ENCODE measurements around the gene PFDN1. TPM values are rescaled to one million over a fixed set of nuclear protein-coding genes. Genes with fewer than 3 reads are reported as not detected.

Gene PFDN1
- total RNA-seq, 1 donor from 2014 or later: 57.9 TPM

DNA sequence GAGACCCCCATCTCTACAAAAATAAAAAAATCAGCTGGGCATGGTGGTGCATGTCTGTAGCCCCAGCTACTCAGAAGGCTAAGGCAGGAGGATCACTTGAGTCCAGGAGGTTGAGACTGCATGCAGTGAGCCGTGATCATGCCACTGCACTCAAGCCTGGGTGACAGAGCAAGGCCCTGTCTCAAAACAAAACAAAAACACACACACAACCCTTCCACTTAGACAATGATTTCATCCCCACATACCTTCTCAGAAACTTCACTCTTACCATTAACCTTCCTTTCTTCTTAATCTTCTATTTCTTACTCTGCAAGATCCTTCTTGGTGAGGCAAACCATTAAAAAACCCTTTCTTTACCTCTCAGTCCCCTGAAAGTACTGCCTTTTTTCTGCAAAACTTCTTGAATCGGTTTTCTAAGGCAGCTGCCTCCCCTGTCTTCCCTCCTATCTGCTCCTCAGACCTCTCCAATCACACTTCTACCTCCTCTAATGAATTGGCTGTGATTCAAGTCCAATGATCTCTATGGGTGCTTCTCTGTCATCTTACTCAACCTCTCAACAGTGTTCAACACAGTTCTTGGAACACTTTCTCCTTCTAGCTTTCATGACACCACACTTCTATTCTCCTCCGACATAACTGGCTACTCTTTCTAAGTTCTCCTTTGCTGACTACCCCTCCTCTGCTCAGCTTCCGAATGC lies 47.3 kb downstream of the PFDN1 start:
- H3K27ac Mint-ChIP-seq: no peak overlapping the region
- H3K9me3 Mint-ChIP-seq: no peaks in the 10 kb centered on the region
- H3K4me1 Mint-ChIP-seq: peaks cover 53% of the 10 kb centered on the region
- DNase-seq: no peak
- intact Hi-C loops (cut with micrococcal nuclease): no loop called here
- H3K36me3 Mint-ChIP-seq (ENCODE audit: low read depth): peaks cover 27% of the 10 kb centered on the region
- no peak overlapping the region for H3K4me3 Mint-ChIP-seq
- H3K27me3 Mint-ChIP-seq: no peaks in the 10 kb centered on the region

DNA sequence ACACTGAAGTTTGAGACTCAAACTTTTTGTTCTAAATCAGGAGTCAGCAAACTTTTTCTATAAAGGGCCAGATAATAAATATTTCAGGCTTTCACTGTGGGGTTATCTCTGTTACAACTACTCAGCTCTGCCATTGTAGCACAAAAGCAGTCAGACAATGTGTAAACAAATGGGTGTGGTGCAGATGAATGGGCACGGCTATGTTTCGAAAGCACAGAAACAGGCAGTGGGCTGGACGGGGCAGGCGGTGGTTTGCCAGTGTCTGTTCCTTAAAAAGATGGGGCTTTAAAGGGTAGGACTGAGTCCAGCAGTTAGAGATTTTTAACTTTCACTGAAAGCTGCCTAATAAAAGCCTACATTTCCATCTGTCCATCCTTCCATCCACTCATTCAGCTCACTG lies 48.9 kb downstream of the PFDN1 start:
- Mint-ChIP-seq H3K9me3 (no peaks in the 10 kb centered on the region), H3K36me3 (ENCODE audit: low read depth) (peaks cover 28% of the 10 kb centered on the region), H3K27ac (no peak overlapping the region), H3K27me3 (no peaks in the 10 kb centered on the region), H3K4me1 (peaks cover 55% of the 10 kb centered on the region), H3K4me3 (no peak overlapping the region)
- no peak for DNase-seq
- intact Hi-C loops (cut with micrococcal nuclease): loop anchor here (5.0 kb wide), 2 partner anchors 148 to 303 kb away; partner anchors contain the start of genes ANKHD1 and SRA1

DNA sequence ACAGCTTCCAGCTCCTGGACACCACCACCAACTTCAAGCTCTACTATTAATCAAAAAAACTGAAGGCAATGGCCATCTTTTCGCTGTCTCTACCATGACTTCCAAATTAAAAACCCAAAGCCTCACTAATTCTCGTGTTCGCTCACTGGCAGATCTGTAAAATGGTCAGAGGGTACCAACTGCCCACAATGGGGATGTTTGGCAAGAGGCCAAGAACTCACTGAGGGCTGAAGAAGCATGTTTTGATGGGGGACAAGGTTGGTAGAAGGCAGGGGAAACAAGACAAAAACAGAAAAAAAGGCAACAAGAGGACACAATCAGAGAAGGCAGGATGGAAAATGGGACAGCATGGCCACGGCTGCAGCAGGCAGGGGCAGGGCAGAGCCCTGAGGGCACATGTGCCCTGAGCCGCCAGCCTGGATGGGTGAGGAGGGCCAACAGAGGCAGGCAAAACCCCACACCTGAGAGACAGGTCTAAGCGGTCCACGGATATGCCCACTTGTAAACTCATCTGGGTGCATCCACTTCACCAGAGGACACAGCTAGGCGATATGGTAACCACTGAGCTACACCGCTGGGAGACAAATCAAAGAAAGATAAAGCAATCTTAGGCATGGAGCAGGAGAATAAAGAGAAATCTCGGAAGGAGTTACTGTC lies 50.3 kb downstream of the PFDN1 start:
- no peaks in the 10 kb centered on the region for H3K27me3 Mint-ChIP-seq
- peaks cover 44% of the 10 kb centered on the region for H3K4me1 Mint-ChIP-seq
- intact Hi-C loops (cut with micrococcal nuclease): loop anchor here (5.0 kb wide), 2 partner anchors 150 to 305 kb away; partner anchors contain the start of genes ANKHD1 and SRA1
- H3K9me3 Mint-ChIP-seq: no peaks in the 10 kb centered on the region
- peak overlapping the region; percentile 88 for H3K27ac Mint-ChIP-seq
- peaks cover 15% of the 10 kb centered on the region for H3K36me3 Mint-ChIP-seq (ENCODE audit: low read depth)
- no peak for DNase-seq
- H3K4me3 Mint-ChIP-seq: peak overlapping the region; percentile 65

DNA sequence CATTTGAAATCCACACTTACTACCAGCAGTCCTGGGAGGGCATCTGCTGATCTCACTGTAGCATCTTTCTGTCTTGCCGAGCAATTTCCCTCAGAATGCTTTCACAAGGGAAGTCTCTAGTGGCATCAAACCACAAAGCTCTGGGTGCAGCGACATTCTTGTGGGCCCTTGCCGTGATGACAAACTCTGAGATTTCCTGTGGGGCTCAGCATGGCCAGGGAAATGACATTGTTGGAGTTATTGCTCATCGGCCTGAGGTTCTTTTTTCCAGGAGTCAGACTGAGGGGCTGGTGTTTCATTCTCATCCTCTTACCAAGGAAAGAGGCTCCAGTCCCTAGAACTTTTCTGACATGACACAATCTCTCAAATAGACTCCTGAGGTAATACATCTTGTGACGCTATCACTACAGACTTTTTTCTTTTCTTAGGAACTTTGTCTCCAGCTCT lies 51.4 kb downstream of the PFDN1 start:
- Mint-ChIP-seq H3K27ac (peak overlapping the region; percentile 88), H3K4me1 (peaks cover 46% of the 10 kb centered on the region), H3K27me3 (no peaks in the 10 kb centered on the region), H3K36me3 (ENCODE audit: low read depth) (peaks cover 13% of the 10 kb centered on the region), H3K4me3 (peak overlapping the region; percentile 65), H3K9me3 (no peaks in the 10 kb centered on the region)
- intact Hi-C loops (cut with micrococcal nuclease): loop anchor here (1.0 to 5.0 kb wide), 6 partner anchors 10 to 306 kb away; partner anchors contain the start of genes ANKHD1, HBEGF, PFDN1 and SRA1
- peak; percentile 91 for DNase-seq

DNA sequence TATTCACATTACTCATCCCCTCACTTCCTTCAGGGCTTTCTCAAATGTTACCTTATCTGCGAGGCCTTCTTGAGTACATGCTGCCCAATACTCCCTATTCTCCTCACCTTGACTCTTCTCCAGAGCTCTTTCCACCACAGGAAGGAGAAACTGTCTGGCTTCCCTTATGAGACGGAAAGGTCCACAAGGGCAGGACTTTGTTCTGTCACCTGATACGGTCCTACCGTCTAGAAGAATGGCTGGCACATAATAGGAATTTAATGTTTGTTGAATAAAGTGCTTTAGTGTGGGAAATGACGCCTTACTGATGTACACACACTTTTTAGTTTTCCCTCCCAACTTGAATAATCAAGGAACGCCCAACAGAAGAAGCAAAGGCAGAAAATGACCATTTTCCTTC lies 52.5 kb downstream of the PFDN1 start:
- Mint-ChIP-seq H3K9me3 (no peaks in the 10 kb centered on the region), H3K36me3 (ENCODE audit: low read depth) (peaks cover 14% of the 10 kb centered on the region), H3K27ac (peak overlapping the region; percentile 50), H3K27me3 (no peaks in the 10 kb centered on the region), H3K4me3 (peak overlapping the region; percentile 15), H3K4me1 (peaks cover 58% of the 10 kb centered on the region)
- intact Hi-C loops (cut with micrococcal nuclease): loop anchor here (5.0 kb wide), 2 partner anchors 152 to 307 kb away; partner anchors contain the start of genes ANKHD1 and SRA1
- DNase-seq: no peak

DNA sequence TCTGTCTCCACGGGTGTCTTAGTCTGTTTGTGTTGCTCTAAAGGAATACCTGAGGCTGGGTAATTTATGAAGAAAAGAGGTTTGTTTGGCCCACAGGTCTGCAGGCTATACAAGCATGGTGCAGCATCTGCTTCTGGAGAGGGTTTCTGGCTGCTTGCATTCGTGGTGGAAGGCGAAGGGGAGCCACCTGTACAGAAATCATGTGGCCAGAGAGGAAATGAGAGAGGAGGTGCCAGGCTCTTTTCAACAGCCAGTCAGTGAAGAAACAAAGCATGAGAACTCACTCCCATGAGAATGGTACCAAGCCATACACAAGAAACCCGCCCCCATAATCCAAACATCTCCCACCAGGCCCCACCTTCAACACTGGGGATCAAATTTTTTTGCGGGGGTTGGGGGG lies 53.4 kb downstream of the PFDN1 start:
- no peak for DNase-seq
- Mint-ChIP-seq H3K4me1 (peaks cover 66% of the 10 kb centered on the region), H3K9me3 (no peaks in the 10 kb centered on the region), H3K27me3 (no peaks in the 10 kb centered on the region), H3K36me3 (ENCODE audit: low read depth) (peaks cover 20% of the 10 kb centered on the region), H3K27ac (no peak overlapping the region), H3K4me3 (peak overlapping the region; percentile 34)
- intact Hi-C loops (cut with micrococcal nuclease): no loop called here

DNA sequence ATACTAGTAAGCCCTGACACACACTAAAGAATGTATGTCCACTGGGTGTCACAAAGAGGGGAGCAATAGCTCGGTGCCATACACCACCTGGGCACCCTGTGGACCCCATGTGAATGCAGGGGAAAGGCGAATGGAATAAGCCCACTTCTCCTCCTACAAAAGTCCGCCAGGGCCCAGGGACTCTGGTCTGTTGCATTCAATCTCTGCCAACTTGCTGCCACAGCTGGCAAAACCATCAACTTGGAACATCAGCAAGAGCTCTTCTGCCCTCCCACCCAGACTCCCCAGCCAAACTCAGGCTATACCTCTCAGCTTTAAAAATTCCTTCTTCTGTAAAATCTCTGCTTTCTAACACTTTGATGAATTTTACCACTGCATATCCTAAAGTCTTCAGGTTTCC lies 54.5 kb downstream of the PFDN1 start:
- no peaks in the 10 kb centered on the region for H3K9me3 Mint-ChIP-seq
- DNase-seq: no peak
- H3K4me3 Mint-ChIP-seq: no peak overlapping the region
- H3K36me3 Mint-ChIP-seq (ENCODE audit: low read depth): peaks cover 23% of the 10 kb centered on the region
- intact Hi-C loops (cut with micrococcal nuclease): no loop called here
- H3K27ac Mint-ChIP-seq: no peak overlapping the region
- peaks cover 67% of the 10 kb centered on the region for H3K4me1 Mint-ChIP-seq
- no peaks in the 10 kb centered on the region for H3K27me3 Mint-ChIP-seq

DNA sequence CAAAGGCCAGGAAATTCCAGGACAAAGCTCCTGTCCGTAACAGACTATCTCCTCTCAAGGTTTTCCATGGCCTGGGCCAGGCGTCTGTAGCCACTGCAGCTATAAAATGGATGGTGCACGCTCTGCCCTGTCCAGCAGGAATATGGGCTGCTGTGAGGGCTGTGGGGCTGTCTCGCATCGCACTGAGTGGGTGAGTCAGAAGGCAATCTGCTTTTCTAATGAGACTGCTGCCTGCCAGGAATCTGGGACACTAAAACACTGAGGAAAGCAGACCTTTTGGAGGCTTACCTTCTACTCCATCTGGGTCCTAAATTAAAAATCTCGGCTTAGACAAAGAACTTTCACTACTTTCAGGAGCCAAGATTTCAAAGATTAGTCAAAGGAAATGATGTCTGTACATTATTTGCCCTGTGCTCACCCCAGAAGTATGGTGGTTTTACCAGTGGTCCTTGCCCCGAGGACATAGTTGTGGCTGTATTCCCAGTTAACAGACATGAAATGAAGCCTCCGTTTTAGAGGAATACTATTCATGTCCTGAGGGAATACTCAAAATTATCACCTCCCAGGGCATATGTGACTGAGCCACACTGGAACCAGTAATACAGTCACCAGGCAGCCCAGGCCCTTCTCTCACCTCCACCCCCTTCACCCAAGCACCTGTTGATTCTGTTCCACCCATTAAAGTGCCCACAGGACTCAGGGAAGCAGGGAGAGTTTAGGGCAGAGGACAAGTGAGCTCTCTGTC lies 56.4 kb downstream of the PFDN1 start:
- no peaks in the 10 kb centered on the region for H3K9me3 Mint-ChIP-seq

DNA sequence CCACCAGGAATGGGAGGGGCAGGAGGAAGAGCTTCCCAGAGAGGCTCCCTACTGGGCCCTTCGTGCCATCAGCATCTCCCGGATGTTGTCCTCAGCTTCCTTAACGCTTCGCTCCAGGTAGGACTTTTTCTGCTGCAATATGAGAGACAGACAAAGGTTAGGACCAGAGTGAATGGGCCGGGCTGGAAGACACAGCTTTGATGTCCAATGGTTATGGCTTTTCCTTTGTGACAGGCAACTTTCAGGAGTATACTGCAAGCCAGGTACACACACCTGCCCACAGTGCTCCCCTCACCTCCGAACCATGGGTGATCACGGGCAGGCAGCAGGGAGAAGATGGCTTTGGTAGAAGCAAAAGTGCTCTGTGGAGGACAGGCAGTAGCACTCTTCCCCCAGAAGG lies 57.0 kb downstream of the PFDN1 start:
- peaks cover 20% of the 10 kb centered on the region for H3K36me3 Mint-ChIP-seq (ENCODE audit: low read depth)
- H3K27me3 Mint-ChIP-seq: no peaks in the 10 kb centered on the region
- intact Hi-C loops (cut with micrococcal nuclease): no loop called here
- peaks cover 46% of the 10 kb centered on the region for H3K4me1 Mint-ChIP-seq
- no peak overlapping the region for H3K4me3 Mint-ChIP-seq
- no peak overlapping the region for H3K27ac Mint-ChIP-seq
- DNase-seq: peak; percentile 54
- no peaks in the 10 kb centered on the region for H3K9me3 Mint-ChIP-seq

More for the DNA sequence above, 56.4 kb downstream of the PFDN1 start:
- intact Hi-C loops (cut with micrococcal nuclease): no loop called here
- H3K4me3 Mint-ChIP-seq: no peak overlapping the region
- peaks cover 23% of the 10 kb centered on the region for H3K36me3 Mint-ChIP-seq (ENCODE audit: low read depth)
- no peak overlapping the region for H3K27ac Mint-ChIP-seq
- DNase-seq: peak; percentile 56
- no peaks in the 10 kb centered on the region for H3K27me3 Mint-ChIP-seq
- peaks cover 50% of the 10 kb centered on the region for H3K4me1 Mint-ChIP-seq

DNA sequence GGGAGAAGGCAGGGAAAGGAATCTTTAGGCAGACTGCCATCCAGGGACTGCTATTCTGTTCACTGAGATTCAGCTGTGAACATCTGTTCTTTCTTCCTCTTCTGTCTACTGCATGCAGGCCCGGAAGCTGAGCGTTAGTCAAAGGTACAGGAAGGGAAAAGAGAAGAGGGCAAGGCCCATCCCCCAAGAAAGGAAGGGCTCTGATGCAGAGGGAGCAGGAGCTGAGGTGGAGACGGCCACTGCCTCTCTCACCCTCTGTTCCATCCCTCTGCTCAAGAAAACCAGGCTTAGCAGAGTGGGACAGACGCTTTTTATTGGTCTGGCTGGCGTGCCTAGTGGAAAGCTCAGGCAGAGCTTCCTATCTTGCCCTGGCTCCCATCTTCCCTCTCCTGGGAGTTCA lies 57.6 kb downstream of the PFDN1 start:
- H3K27me3 Mint-ChIP-seq: no peaks in the 10 kb centered on the region
- peaks cover 43% of the 10 kb centered on the region for H3K4me1 Mint-ChIP-seq
- peak overlapping the region; percentile 46 for H3K4me3 Mint-ChIP-seq
- peaks cover 17% of the 10 kb centered on the region for H3K36me3 Mint-ChIP-seq (ENCODE audit: low read depth)
- peak; percentile 68 for DNase-seq
- H3K27ac Mint-ChIP-seq: peak overlapping the region; percentile 32
- no peaks in the 10 kb centered on the region for H3K9me3 Mint-ChIP-seq
- intact Hi-C loops (cut with micrococcal nuclease): no loop called here

DNA sequence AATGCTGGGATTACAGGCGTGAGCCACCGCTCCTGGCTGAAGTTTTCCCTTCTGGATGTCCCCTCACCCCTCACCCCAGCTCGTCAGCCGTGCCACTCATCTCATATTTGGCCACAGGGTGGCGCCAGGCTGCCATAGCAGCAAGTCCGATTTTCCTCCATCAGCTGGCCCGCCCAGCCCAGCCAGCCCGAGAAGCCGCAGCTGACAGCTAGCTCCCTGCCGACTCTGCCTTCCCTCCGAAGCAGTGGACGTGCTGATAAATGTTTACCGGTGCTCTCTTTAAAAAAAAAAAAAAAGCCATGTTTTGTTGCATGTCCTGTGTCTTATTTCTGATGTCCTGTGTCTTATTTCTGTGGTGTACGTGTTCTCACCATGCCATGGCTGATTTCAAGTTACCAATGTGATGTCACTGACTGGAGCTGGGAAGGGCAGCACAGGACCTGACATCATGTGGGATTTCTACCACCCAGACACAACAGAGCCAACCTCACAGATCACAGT lies 58.3 kb downstream of the PFDN1 start:
- Mint-ChIP-seq H3K27me3 (no peaks in the 10 kb centered on the region), H3K4me3 (peak overlapping the region; percentile 25), H3K4me1 (peaks cover 38% of the 10 kb centered on the region), H3K36me3 (ENCODE audit: low read depth) (peaks cover 12% of the 10 kb centered on the region), H3K27ac (peak overlapping the region; percentile 62), H3K9me3 (no peaks in the 10 kb centered on the region)
- intact Hi-C loops (cut with micrococcal nuclease): loop anchor here (1.0 to 5.0 kb wide), 4 partner anchors 107 to 483 kb away; partner anchors contain the start of gene TMCO6
- DNase-seq: peak; percentile 95

DNA sequence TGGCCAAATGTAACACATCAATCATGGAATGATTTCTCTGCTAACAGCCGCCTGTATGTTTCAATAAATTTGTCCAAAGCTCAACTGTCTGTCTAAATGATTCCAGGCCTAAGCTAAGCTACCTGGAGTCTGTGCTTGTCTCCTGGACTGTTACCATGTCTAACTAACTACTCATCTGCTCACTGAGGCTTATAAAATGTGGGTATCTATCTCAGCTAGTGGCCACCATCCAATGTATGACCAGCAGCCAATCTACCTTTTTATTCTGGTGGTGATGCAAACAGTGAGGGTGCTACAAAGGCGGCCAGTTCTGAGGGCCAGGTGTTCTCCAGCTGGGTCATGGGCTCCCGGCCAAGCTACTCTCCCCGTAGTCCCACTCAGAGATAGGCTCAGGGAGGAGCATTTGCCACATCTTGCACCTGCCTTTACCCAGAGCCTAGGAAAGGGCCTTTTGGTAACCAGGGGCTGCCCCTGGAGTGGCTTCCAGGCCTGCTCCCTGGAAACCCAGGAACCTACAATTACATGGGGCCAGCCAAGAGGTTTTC lies 59.1 kb downstream of the PFDN1 start:
- DNase-seq: no peak
- H3K36me3 Mint-ChIP-seq (ENCODE audit: low read depth): peaks cover 10% of the 10 kb centered on the region
- no peak overlapping the region for H3K27ac Mint-ChIP-seq
- no peaks in the 10 kb centered on the region for H3K27me3 Mint-ChIP-seq
- no peak overlapping the region for H3K4me3 Mint-ChIP-seq
- peaks cover 32% of the 10 kb centered on the region for H3K4me1 Mint-ChIP-seq
- intact Hi-C loops (cut with micrococcal nuclease): loop anchor here (1.0 to 5.0 kb wide), 4 partner anchors 108 to 484 kb away; partner anchors contain the start of gene TMCO6
- H3K9me3 Mint-ChIP-seq: no peaks in the 10 kb centered on the region

DNA sequence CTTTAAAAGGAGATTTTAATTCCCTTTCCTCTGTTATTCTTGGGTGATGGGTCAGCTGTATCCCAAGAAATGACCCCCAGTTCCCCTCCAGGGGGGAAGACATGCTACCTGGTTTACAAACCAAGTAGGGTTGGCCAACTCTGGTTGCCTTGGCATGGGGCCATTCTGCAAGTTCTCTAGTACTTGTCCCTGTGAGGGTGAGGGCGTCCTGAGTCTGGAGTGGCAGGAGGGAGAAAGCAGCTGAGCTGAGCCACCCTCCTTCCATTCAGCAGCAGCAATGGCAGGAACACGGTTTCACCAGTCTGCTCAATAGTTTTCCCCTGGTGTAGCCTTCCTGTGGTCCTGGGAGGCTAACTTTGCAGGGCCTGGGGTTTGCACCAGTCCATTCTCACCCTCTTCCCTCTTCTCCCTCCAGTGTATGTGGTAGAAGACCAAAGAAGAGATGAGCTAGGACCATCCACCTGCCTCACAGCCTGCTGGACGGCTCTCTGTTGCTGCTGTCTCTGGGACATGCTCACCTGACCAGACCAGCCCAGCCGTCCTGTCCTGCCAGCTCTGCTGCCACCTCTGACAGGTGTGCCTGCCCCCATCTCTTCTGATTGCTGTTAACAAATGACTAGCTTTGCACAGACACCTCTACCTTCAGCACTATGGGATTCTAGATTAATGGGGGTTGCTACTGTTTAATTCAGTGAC lies 59.9 kb downstream of the PFDN1 start:
- Mint-ChIP-seq H3K9me3 (no peaks in the 10 kb centered on the region), H3K27me3 (no peaks in the 10 kb centered on the region), H3K4me3 (no peak overlapping the region), H3K27ac (no peak overlapping the region), H3K36me3 (ENCODE audit: low read depth) (peaks cover 10% of the 10 kb centered on the region), H3K4me1 (peaks cover 32% of the 10 kb centered on the region)
- no peak for DNase-seq
- intact Hi-C loops (cut with micrococcal nuclease): loop anchor here (5.0 kb wide), 2 partner anchors 394 to 484 kb away; partner anchors contain the start of gene TMCO6

Measured in activated CD4-positive, alpha-beta T cell treated with anti-CD3 and anti-CD28 coated beads, Interleukin-2, amount 10 ng/mL, durations not matched to agents 24 days and 14 days (primary cell).